Effector memory CD8-positive, alpha-beta T cell (primary cell): Measurements from ENCODE around the gene FAF2.

Source experiments
- ATAC-seq: fragments of 150-1000 bp; cut with Tn5 transposase; replicated peaks from 2 replicates; pipeline ENCODE4 v1.10.0; 2021; ENCODE audit warnings: mild to moderate bottlenecking, moderate library complexity
- DNase-seq, 3 experiments: peaks; one replicate each; pipeline ENCODE4 v3.0.0; 2021
- H3K27ac Mint-ChIP-seq, 2 donors: one replicate each; pipeline ENCODE4 v1.8.0; 2022; ENCODE audit warnings: mild to moderate bottlenecking in 2 of 2, mixed read lengths in 2 of 2, moderate library complexity in 2 of 2
- H3K27me3 Mint-ChIP-seq, 2 donors: one replicate each; pipeline ENCODE4 v1.8.0; 2022; ENCODE audit warnings: mixed read lengths in 2 of 2
- H3K36me3 Mint-ChIP-seq: one replicate; pipeline ENCODE4 v1.8.0; 2022; ENCODE audit warnings: mild to moderate bottlenecking, moderate library complexity, mixed read lengths; ENCODE audit not compliant: insufficient read depth
- H3K4me1 Mint-ChIP-seq, 2 donors: one replicate each; pipeline ENCODE4 v1.8.0; 2022; ENCODE audit warnings: low read depth in 2 of 2, mixed read lengths in 2 of 2
- H3K4me3 Mint-ChIP-seq, 2 donors: one replicate each; pipeline ENCODE4 v1.8.0; 2022; ENCODE audit warnings: mild to moderate bottlenecking in 2 of 2, mixed read lengths in 2 of 2, moderate library complexity in 2 of 2
- H3K9me3 Mint-ChIP-seq, 2 donors: one replicate each; pipeline ENCODE4 v1.8.0; 2022; ENCODE audit warnings: mixed read lengths in 2 of 2

The FAF2 gene

GRCh38 chr5:176447591-176447977 lies 601 bp upstream of the FAF2 start:
- Mint-ChIP-seq H3K36me3 (peaks cover 23% of the 10 kb centered on the region), H3K27ac (peak overlapping the region; percentile 99), H3K9me3 (no peaks in the 10 kb centered on the region), H3K27me3 (no peaks in the 10 kb centered on the region), H3K4me1 (peaks cover 22 to 35% of the 10 kb centered on the region in 2 donors), H3K4me3 (peak overlapping the region; percentile 87 to 99)
- ATAC-seq (no peak), DNase-seq (peak in 2 of 3 experiments; percentile 15 to 21)

DNA sequence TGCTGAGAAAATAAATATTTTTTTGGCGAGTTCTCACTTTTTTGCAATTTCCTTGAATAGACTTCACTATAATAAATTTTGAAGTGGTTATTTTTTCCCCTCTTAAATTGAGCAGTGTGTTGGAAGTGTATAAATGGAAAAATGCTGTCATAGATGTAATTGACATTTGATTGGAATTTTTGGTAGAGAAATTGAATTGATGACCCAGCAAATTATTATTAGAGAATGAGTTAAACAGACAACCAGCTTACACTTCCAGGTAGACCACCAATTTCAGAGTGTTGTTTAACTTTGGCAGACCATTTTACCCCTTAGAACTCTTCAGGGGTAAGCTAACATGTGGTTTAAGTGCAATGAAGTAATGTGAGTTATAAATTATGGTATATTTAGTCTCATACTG lies 1.9 kb downstream of the FAF2 start:
- H3K9me3 Mint-ChIP-seq = no peaks in the 10 kb centered on the region
- ATAC-seq (no peak), DNase-seq (no peak)
- H3K27ac Mint-ChIP-seq = peak overlapping the region in 1 of 2 donors; percentile 99
- H3K4me3 Mint-ChIP-seq = no peak overlapping the region
- no peaks in the 10 kb centered on the region for H3K27me3 Mint-ChIP-seq
- H3K36me3 Mint-ChIP-seq = peaks cover 43% of the 10 kb centered on the region
- H3K4me1 Mint-ChIP-seq = peaks cover 22 to 39% of the 10 kb centered on the region in 2 donors

DNA sequence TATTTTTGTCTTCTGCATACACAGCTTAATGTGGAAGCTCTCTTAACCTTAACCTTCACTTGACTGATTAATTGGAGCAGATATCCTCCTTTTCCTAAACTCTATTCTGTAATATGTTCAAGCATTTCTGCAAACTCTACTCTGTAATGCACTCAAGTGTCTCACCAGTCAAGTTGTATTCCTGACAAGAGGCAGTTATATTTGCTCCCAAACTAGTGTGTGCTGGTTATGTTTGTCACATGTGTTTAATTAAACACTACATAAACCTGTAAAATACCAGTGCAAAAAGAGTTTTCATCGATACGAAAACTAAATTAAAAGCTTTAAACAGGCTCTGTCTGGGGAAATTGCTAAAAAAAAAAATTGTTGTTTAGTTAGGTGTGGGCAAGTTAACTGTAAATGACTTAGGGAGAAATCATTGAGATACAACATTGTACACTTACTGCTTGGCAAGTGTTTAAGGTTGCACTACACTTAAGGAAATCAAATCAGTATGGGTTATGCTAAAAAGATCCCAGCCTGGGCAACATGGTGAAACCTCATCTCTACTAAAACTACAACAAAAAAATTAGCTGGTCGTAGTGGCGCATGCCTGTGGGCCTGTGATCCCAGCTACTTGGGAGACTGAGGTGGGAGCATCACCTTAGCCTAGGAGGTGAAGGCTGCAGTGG lies 6.7 kb downstream of the FAF2 start:
- no peak overlapping the region for H3K4me3 Mint-ChIP-seq
- ATAC-seq (no peak), DNase-seq (no peak)
- H3K36me3 Mint-ChIP-seq = peaks cover 28% of the 10 kb centered on the region
- H3K9me3 Mint-ChIP-seq = no peaks in the 10 kb centered on the region
- peak overlapping the region in 1 of 2 donors; percentile 3 for H3K27ac Mint-ChIP-seq
- H3K27me3 Mint-ChIP-seq = no peaks in the 10 kb centered on the region
- H3K4me1 Mint-ChIP-seq = peaks cover 14 to 30% of the 10 kb centered on the region in 2 donors

DNA sequence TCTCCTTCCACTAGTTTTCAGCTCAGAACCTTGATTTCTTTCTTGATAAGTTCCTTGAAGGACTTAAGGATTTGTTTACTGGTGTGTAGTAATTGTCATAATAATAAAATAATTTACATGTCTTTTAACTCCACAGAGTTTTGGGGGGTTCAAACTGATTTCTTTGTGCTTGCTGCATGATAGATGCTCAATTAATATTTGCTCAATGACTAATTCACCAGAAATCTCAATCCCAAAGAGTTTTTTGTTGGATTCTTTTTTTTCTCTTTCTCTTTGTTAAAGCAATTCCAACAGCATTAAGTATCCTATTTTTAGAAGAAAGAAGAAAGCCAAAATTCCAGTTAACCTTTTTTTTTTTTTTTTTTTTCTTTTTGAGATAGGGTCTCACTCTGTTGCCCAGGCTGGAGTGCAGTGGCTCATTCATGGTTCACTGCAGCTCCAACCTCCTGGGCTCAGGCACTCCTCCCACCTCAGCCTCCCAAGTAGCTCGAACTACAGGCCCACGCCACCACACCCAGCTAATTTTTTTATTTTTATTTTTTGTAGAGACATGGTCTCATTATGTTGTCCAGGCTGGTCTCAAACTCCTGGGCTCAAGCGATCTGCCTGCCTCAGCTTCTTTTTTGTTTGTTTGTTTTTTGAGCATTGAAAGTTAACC lies 10.8 kb downstream of the FAF2 start:
- ATAC-seq = no peak
- Mint-ChIP-seq H3K36me3 (peaks cover 18% of the 10 kb centered on the region), H3K27ac (peak overlapping the region; percentile 19 to 49), H3K27me3 (no peaks in the 10 kb centered on the region), H3K4me1 (peaks cover 16 to 25% of the 10 kb centered on the region in 2 donors), H3K9me3 (no peaks in the 10 kb centered on the region), H3K4me3 (no peak overlapping the region)
- no peak for DNase-seq

DNA sequence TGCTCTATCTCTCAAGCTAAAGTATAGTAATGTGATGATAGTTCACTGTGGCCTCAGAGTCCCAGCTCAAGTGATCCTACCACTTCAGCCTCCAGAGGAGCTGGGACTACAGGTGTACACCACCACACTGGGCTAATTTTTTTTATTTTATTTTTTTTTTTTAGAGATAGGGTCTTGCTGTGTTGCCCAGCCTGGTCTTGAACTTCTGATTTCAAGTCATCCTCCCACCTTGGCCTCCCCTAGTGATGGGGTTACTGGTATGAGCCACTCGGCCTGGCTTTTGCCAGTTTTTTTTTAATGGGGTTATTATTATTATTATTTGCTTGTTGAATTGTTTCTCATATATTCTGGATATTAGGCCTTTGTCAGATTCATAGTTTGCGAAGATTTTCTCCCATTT lies 13.2 kb downstream of the FAF2 start:
- Mint-ChIP-seq H3K4me3 (no peak overlapping the region), H3K27me3 (no peaks in the 10 kb centered on the region), H3K4me1 (peaks cover 15 to 32% of the 10 kb centered on the region in 2 donors), H3K9me3 (no peaks in the 10 kb centered on the region), H3K36me3 (peaks cover 20% of the 10 kb centered on the region), H3K27ac (peak overlapping the region in 1 of 2 donors; percentile 64)
- ATAC-seq (no peak), DNase-seq (no peak)

GRCh38 chr5:176463113-176463764 lies 15.1 kb downstream of the FAF2 start:
- H3K4me1 Mint-ChIP-seq = peaks cover 18 to 44% of the 10 kb centered on the region in 2 donors
- no peaks in the 10 kb centered on the region for H3K27me3 Mint-ChIP-seq
- H3K9me3 Mint-ChIP-seq = no peaks in the 10 kb centered on the region
- peaks cover 24% of the 10 kb centered on the region for H3K36me3 Mint-ChIP-seq
- DNase-seq (no peak), ATAC-seq (no peak)
- no peak overlapping the region for H3K4me3 Mint-ChIP-seq
- H3K27ac Mint-ChIP-seq = peak overlapping the region in 1 of 2 donors; percentile 35

- H3K27ac Mint-ChIP-seq = no peak overlapping the region
- no peak overlapping the region for H3K4me3 Mint-ChIP-seq
- H3K36me3 Mint-ChIP-seq = peaks cover 26% of the 10 kb centered on the region
- H3K9me3 Mint-ChIP-seq = no peaks in the 10 kb centered on the region
- DNase-seq (no peak), ATAC-seq (no peak)
- H3K4me1 Mint-ChIP-seq = peaks cover 5 to 33% of the 10 kb centered on the region in 2 donors
- H3K27me3 Mint-ChIP-seq = no peaks in the 10 kb centered on the region
Observed at GRCh38 chr5:176466245-176466871, 18.2 kb downstream of the FAF2 start.

- Mint-ChIP-seq H3K4me3 (no peak overlapping the region), H3K36me3 (peaks cover 30% of the 10 kb centered on the region), H3K4me1 (peaks cover 12 to 46% of the 10 kb centered on the region in 2 donors), H3K27me3 (no peaks in the 10 kb centered on the region), H3K27ac (peak overlapping the region in 1 of 2 donors; percentile 26), H3K9me3 (no peaks in the 10 kb centered on the region)
- no peak for DNase-seq
- ATAC-seq = no peak
Observed at GRCh38 chr5:176469296-176469695, 21.1 kb downstream of the FAF2 start.

DNA sequence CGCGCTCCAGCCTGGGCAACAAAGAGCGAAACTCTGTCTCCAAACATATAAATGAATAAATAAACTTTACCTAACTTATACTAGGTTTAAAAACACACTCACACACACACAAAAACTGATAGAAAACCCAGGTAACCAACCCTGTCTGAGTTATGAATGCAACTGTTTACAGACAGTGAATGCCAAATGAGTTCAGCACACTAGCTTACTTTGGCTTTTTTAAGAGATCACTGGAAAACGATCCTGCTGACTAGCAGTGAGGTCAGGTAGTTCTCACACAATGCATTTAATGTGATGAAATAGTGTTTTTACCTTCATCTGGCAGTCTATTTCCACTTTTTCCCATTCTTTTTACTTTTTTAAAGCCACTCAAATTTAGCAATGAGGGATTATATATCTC lies 22.4 kb downstream of the FAF2 start:
- Mint-ChIP-seq H3K4me3 (no peak overlapping the region), H3K27me3 (no peaks in the 10 kb centered on the region), H3K4me1 (peaks cover 12 to 46% of the 10 kb centered on the region in 2 donors), H3K36me3 (peaks cover 23% of the 10 kb centered on the region), H3K9me3 (no peaks in the 10 kb centered on the region), H3K27ac (peak overlapping the region; percentile 1 to 66)
- DNase-seq (no peak), ATAC-seq (no peak)

GRCh38 chr5:176471098-176471497 lies 22.9 kb downstream of the FAF2 start:
- Mint-ChIP-seq H3K36me3 (peaks cover 20% of the 10 kb centered on the region), H3K4me3 (no peak overlapping the region), H3K27ac (peak overlapping the region in 1 of 2 donors; percentile 1), H3K27me3 (no peaks in the 10 kb centered on the region), H3K4me1 (peaks cover 14 to 46% of the 10 kb centered on the region in 2 donors), H3K9me3 (no peaks in the 10 kb centered on the region)
- DNase-seq (no peak), ATAC-seq (no peak)

- DNase-seq (no peak), ATAC-seq (no peak)
- Mint-ChIP-seq H3K4me3 (no peak overlapping the region), H3K27me3 (no peaks in the 10 kb centered on the region), H3K36me3 (peaks cover 12% of the 10 kb centered on the region), H3K9me3 (no peaks in the 10 kb centered on the region), H3K27ac (peak overlapping the region in 1 of 2 donors; percentile 44), H3K4me1 (peaks cover 18 to 35% of the 10 kb centered on the region in 2 donors)
Observed at GRCh38 chr5:176473335-176474006, 25.3 kb downstream of the FAF2 start.

DNA sequence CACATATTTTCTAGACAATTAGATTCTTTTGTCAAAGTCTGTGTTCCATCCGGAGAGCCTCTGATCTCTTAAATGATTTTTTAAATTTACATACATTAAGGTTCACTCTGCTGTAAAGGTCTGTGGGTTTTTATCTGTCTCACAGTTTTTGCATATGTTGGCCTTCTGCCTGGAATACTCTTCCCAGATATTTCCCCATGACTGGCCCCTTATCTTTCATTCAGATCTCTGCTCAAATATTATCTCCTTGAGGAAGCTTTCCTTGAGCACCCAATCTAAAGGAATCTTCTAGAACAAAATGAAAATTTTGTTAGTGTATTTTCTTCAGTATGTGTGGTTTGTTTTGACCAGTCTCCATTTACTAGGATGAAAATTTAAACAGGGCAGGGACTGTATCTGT lies 26.3 kb downstream of the FAF2 start:
- Mint-ChIP-seq H3K36me3 (peaks cover 14% of the 10 kb centered on the region), H3K4me1 (peaks cover 18 to 35% of the 10 kb centered on the region in 2 donors), H3K27me3 (no peaks in the 10 kb centered on the region), H3K27ac (peak overlapping the region in 1 of 2 donors; percentile 0), H3K4me3 (no peak overlapping the region), H3K9me3 (no peaks in the 10 kb centered on the region)
- DNase-seq (no peak), ATAC-seq (no peak)

- ATAC-seq (no peak), DNase-seq (no peak)
- Mint-ChIP-seq H3K36me3 (peaks cover 25% of the 10 kb centered on the region), H3K4me1 (peaks cover 10 to 23% of the 10 kb centered on the region in 2 donors), H3K27ac (no peak overlapping the region), H3K4me3 (no peak overlapping the region), H3K27me3 (no peaks in the 10 kb centered on the region), H3K9me3 (no peaks in the 10 kb centered on the region)
Observed at GRCh38 chr5:176481711-176482110, 33.5 kb downstream of the FAF2 start.
